MCF 10A (cell line): ENCODE results near the gene HIRIP3. TPM values are rescaled to one million over a fixed set of nuclear protein-coding genes. Genes with fewer than 3 reads are reported as not detected.

Experiments
- BruUV-seq: library from RNA; stranded (reverse); fragments of 400-500 nt; replicated peaks from 2 replicates; lab custom pipeline; 2021; lab: Mats Ljungman, UMichigan
- CTCF ChIA-PET: fragments of 300-600 bp; sonication (Branson Sonifier 250); formaldehyde crosslinking; extraction: SDS; loops from one replicate; lab custom pipeline; 2021; ENCODE audit warnings: antibody characterized with exemption, inconsistent platforms; lab: Yijun Ruan, JAX
- POLR2A ChIA-PET: fragments of 300-600, 350-650 bp; sonication (Branson Sonifier 250); formaldehyde crosslinking; extraction: SDS; loops from one replicate; lab custom pipeline; 2020; ENCODE audit warnings: antibody characterized with exemption, inconsistent platforms; lab: Yijun Ruan, JAX
- DNase-seq: peaks from one replicate; pipeline ENCODE4 v3.0.0-alpha.2; 2018; ENCODE audit not compliant: unreplicated experiment
- H3K27ac Mint-ChIP-seq: one replicate; pipeline ENCODE4 v1.8.0; 2022; ENCODE audit warnings: mild to moderate bottlenecking, low read depth, mixed read lengths; ENCODE audit not compliant: unreplicated experiment
- H3K27me3 Mint-ChIP-seq: one replicate; pipeline ENCODE4 v1.8.0; 2022; ENCODE audit warnings: mixed read lengths; ENCODE audit not compliant: insufficient read depth, unreplicated experiment
- H3K36me3 Mint-ChIP-seq: one replicate; pipeline ENCODE4 v1.8.0; 2022; ENCODE audit warnings: mild to moderate bottlenecking, moderate library complexity, mixed read lengths; ENCODE audit not compliant: insufficient read depth, unreplicated experiment
- H3K4me1 Mint-ChIP-seq: one replicate; pipeline ENCODE4 v1.8.0; 2022; ENCODE audit warnings: mixed read lengths; ENCODE audit not compliant: insufficient read depth, unreplicated experiment
- H3K4me3 Mint-ChIP-seq: one replicate; pipeline ENCODE4 v1.8.0; 2022; ENCODE audit warnings: mild to moderate bottlenecking, moderate library complexity, mixed read lengths; ENCODE audit not compliant: unreplicated experiment
- H3K9me3 Mint-ChIP-seq: one replicate; pipeline ENCODE4 v1.8.0; 2022; ENCODE audit warnings: mixed read lengths; ENCODE audit not compliant: unreplicated experiment
- intact Hi-C: fragments of 100-400 bp; cut with micrococcal nuclease; formaldehyde crosslinking; loops from 2 replicates; pipeline ENCODE4 v1.14.1; 2022
- total RNA-seq: library from RNA; stranded (reverse); gene quantifications from 2 replicates; pipeline ENCODE4 v1.2.3, GENCODE V29; 2022
- TF ChIP-seq, protein P1 (sequence below): fragments of 200-600 bp; IDR thresholded peaks from one replicate; pipeline ENCODE4 v1.8.0; 2022; ENCODE audit warnings: antibody characterized with exemption, mild to moderate bottlenecking; ENCODE audit not compliant: unreplicated experiment

The HIRIP3 gene
- total RNA-seq, 1 experiment from 2014 or later, result 20.7 TPM

DNA sequence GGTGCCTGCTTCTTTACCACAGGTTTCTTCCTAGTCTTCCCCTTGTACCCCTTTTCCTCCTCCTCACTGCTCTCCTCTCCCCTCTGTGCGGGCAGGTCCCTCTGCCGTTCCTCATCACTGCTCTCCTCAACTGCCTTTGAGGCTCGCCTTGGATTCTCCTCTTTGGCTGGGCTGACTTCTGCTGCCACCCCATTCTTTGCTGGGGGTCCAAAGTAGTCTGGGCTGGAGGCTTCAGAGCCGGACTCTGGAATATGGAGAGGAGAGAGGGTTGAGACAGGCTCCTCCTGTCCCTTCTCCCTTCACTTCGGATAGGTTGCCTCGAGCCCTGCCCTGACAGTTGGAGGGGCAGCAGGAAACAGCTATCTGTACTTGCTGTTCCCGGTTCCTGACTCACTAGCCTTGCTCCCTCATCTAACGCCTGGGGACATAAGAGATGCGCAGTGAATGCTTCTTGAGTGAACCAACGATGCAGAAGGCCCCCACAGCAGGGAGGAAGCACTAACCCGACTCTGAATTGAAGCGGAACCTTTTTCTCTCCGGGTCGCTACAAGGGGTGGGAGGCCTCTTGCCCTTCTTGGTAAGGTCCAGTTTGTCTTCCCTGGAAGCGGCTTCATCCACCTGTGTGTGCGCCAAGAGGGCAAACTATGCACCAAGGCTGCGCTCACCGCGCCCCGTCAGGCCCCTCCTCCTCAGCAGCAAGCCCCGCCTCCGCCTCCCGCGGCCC, 655 bp downstream of the HIRIP3 start:
- Mint-ChIP-seq H3K27me3 (no peaks in the 10 kb centered on the region), H3K36me3 (peaks cover 46% of the 10 kb centered on the region), H3K9me3 (no peaks in the 10 kb centered on the region), H3K27ac (peak overlapping the region; percentile 61), H3K4me3 (peak overlapping the region; percentile 98), H3K4me1 (peaks cover 11% of the 10 kb centered on the region)
- DNase-seq, result peak; percentile 79
- TF ChIP-seq, protein P1, sequence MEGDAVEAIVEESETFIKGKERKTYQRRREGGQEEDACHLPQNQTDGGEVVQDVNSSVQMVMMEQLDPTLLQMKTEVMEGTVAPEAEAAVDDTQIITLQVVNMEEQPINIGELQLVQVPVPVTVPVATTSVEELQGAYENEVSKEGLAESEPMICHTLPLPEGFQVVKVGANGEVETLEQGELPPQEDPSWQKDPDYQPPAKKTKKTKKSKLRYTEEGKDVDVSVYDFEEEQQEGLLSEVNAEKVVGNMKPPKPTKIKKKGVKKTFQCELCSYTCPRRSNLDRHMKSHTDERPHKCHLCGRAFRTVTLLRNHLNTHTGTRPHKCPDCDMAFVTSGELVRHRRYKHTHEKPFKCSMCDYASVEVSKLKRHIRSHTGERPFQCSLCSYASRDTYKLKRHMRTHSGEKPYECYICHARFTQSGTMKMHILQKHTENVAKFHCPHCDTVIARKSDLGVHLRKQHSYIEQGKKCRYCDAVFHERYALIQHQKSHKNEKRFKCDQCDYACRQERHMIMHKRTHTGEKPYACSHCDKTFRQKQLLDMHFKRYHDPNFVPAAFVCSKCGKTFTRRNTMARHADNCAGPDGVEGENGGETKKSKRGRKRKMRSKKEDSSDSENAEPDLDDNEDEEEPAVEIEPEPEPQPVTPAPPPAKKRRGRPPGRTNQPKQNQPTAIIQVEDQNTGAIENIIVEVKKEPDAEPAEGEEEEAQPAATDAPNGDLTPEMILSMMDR, result no peak
- ChIA-PET POLR2A (interaction anchor here (0.7 to 5.0 kb wide), 20 partner anchors 9 to 294 kb away, joined by 3 to 72 read pairs (median 6); partner anchors contain the start of genes ALDOA, ASPHD1, CDIPT and KCTD13), CTCF (interaction anchor here (0.7 to 2.7 kb wide), 4 partner anchors 8 to 176 kb away, joined by 3 to 9 read pairs (median 4); partner anchors contain the start of gene TAOK2)
- no TSS peak for BruUV-seq
- intact Hi-C loops, result loop anchor here (5.0 kb wide), 2 partner anchors 67 to 172 kb away; partner anchors contain the start of genes KCTD13 and MVP

DNA sequence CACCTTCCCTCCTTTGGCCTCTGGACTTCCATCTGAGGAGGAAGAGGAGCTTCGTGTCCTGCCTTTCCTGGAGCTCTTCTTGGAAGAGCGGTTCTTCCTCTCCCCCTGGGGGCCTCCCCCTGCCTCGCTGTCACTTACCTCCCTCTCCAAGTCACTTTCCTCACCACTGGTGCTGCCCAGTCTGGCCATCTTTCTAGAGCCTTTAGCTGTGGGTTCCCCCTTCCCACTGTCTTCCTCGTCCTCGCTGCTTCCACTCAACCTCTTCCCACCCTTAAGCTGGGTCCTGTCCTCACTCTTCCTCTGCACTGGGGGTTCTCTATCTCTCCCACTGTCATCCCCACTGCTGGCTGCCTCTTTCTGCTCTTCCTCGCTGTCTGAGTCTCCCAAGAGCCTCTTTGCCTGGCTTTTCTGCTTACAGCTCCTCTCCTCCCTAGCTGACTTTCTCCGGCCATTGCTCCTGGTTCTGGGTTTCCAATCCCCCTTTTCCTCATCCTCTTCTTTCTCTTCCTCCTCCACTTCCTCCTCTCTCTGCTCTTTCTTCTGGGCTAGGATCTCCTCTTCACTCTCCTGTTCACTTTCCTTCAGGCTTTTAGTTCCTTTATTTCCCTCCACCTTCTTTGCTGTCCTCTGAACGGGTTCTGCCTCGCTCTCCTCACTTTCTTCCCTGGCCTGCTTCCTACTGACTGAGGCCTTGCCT, 1.4 kb downstream of the HIRIP3 start:
- peaks cover 44% of the 10 kb centered on the region for H3K36me3 Mint-ChIP-seq
- CTCF ChIA-PET, result interaction anchor here (0.6 to 1.0 kb wide), 6 partner anchors 9 to 271 kb away, joined by 3 to 6 read pairs (median 3); no protein-coding TSS in a partner anchor
- TSS peak; percentile 58 for BruUV-seq
- intact Hi-C loops, result no loop called here
- POLR2A ChIA-PET, result interaction anchor here (0.5 to 5.0 kb wide), 17 partner anchors 8 to 189 kb away, joined by 3 to 72 read pairs (median 6); partner anchors contain the start of genes ASPHD1, CDIPT, KCTD13 and SEZ6L2
- H3K27ac Mint-ChIP-seq, result peak overlapping the region; percentile 61
- no peak for DNase-seq
- H3K9me3 Mint-ChIP-seq, result no peaks in the 10 kb centered on the region
- no peaks in the 10 kb centered on the region for H3K27me3 Mint-ChIP-seq
- H3K4me3 Mint-ChIP-seq, result peak overlapping the region; percentile 98
- H3K4me1 Mint-ChIP-seq, result peaks cover 11% of the 10 kb centered on the region
- TF ChIP-seq, protein P1, result no peak

DNA sequence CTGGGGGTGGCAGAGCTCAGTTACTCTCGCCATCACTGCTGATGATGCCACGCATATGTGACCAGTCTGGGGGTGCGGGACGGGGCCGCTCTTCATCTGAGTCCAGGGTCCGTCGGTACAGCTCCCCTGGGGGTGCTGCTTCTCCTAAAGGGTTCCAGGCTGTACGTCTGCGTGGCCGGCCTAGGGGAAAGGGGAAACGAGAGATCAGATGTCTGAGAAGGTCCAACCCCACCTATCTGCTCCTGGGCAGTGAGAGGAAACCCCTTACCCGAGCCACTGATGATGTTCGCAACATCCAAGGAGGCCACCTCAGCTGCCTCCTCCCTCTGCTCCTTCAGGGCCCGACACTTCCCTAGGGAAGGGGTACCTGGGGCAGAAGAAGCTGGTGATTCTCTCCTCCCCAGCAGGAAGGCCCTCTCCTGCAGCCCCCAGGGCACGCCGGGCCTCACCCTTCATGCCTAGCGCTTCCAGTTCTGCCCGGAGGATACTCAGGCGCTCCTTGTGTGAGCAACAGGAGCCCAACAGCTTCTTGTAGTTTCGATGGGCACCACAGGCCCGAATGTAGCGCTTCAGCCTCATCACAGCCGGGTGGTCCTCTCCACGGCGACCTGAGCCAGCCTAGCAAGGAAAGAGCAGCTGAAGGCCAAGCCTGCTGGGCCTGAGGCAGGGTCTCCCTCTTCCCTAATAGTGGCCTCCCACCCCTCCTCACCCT, 2.1 kb downstream of the HIRIP3 start:
- Mint-ChIP-seq H3K36me3 (peaks cover 41% of the 10 kb centered on the region), H3K4me3 (no peak overlapping the region), H3K9me3 (no peaks in the 10 kb centered on the region), H3K27me3 (no peaks in the 10 kb centered on the region), H3K4me1 (peaks cover 11% of the 10 kb centered on the region), H3K27ac (peak overlapping the region; percentile 61)
- ChIA-PET POLR2A (interaction anchor here (0.5 to 5.0 kb wide), 10 partner anchors 8 to 177 kb away, joined by 3 to 72 read pairs (median 3); partner anchors contain the start of genes KCTD13, PAGR1 and TAOK2), CTCF (interaction anchor here (0.6 to 1.0 kb wide), 8 partner anchors 10 to 270 kb away, joined by 3 to 6 read pairs (median 3); no protein-coding TSS in a partner anchor)
- DNase-seq, result no peak
- intact Hi-C loops, result no loop called here
- TF ChIP-seq, protein P1, result no peak
- BruUV-seq, result no TSS peak
